ENCODE measurements around the gene CYP4F11.

Gene CYP4F11

GRCh38 chr19:15948223-15949058, 14.1 kb upstream of the CYP4F11 start, which contains the start of gene OR10H4:
Gene OR10H4 (plus strand): TSS chr19:15949008. CDS start chr19:15949008, 0 bp downstream.
- no peaks in the 10 kb centered on the region for H3K36me3 ChIP-seq (replicated peaks; ENCODE audit: insufficient read depth, low read length)
- DNase-seq: no peak
- H3K9ac ChIP-seq (ENCODE audit: low read length): no peak within 1 kb of the TSS
- H3F3A ChIP-seq (ENCODE audit: insufficient read depth, low read length): no peaks in the 10 kb centered on the region
- no peak within 1 kb of the TSS for H3K27ac ChIP-seq (ENCODE audit: low read length)
- no peak within 1 kb of the TSS for H2AFZ ChIP-seq (ENCODE audit: low read length)
- H3K4me2 ChIP-seq (ENCODE audit: low read depth, low read length): no peak within 1 kb of the TSS
- H4K20me1 ChIP-seq (ENCODE audit: insufficient read depth, low read length): no peaks in the 10 kb centered on the region
- no peak within 1 kb of the TSS for H3K4me3 ChIP-seq (ENCODE audit: low read length)
- no peaks in the 10 kb centered on the region for H3K79me2 ChIP-seq (ENCODE audit: low read length)
- no peaks in the 10 kb centered on the region for H3K9me2 ChIP-seq (replicated peaks; ENCODE audit: insufficient read depth, low read length)
- H3K27me3 ChIP-seq (replicated peaks; ENCODE audit: insufficient read depth, low read length): peaks cover 86% of the 10 kb centered on the region
- H3K9me3 ChIP-seq (replicated peaks; ENCODE audit: insufficient read depth, low read length): no peaks in the 10 kb centered on the region
- no peaks in the 10 kb centered on the region for H3K4me1 ChIP-seq (ENCODE audit: low read length)
- TF ChIP-seq, protein P1, sequence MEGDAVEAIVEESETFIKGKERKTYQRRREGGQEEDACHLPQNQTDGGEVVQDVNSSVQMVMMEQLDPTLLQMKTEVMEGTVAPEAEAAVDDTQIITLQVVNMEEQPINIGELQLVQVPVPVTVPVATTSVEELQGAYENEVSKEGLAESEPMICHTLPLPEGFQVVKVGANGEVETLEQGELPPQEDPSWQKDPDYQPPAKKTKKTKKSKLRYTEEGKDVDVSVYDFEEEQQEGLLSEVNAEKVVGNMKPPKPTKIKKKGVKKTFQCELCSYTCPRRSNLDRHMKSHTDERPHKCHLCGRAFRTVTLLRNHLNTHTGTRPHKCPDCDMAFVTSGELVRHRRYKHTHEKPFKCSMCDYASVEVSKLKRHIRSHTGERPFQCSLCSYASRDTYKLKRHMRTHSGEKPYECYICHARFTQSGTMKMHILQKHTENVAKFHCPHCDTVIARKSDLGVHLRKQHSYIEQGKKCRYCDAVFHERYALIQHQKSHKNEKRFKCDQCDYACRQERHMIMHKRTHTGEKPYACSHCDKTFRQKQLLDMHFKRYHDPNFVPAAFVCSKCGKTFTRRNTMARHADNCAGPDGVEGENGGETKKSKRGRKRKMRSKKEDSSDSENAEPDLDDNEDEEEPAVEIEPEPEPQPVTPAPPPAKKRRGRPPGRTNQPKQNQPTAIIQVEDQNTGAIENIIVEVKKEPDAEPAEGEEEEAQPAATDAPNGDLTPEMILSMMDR (IDR thresholded peaks at IDR 0.05; ENCODE audit: low read length): no peak
- TF ChIP-seq EZH2phosphoT487 (IDR thresholded peaks at IDR 0.05; ENCODE audit: low read length): no peak
- no peak for TF ChIP-seq EZH2 (optimal IDR thresholded peaks at IDR 0.05; ENCODE audit: low read depth, low read length)

DNA sequence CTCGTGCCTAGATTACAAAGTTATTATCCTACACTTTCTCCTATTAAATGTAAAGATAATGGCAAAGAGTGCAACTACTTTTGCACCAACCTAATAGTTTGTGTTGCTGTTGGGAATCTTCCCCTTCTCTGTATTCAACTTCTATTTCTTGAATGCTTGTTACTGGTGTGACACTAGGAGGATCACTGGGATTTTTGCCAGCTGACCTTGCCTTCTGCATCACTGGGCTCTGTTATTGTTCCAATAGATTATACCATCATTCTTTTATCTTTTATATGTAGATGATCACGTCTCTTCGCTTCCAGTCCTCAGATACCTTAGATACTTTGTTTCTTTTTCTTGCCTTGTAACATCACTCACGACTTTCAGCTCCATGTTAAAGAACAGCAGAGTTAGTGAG, 11.0 kb upstream of the CYP4F11 start:
- no peak for TF ChIP-seq EZH2phosphoT487 (IDR thresholded peaks at IDR 0.05; ENCODE audit: low read length)
- TF ChIP-seq, protein P1 (IDR thresholded peaks at IDR 0.05; ENCODE audit: low read length): no peak
- TF ChIP-seq EZH2 (optimal IDR thresholded peaks at IDR 0.05; ENCODE audit: low read depth, low read length): no peak
- Histone ChIP-seq H3K79me2 (ENCODE audit: low read length) (no peaks in the 10 kb centered on the region), H3K4me2 (ENCODE audit: low read depth, low read length) (no peak overlapping the region), H3K27me3 (replicated peaks; ENCODE audit: insufficient read depth, low read length) (peaks cover 81% of the 10 kb centered on the region), H2AFZ (ENCODE audit: low read length) (no peak overlapping the region), H3K9ac (ENCODE audit: low read length) (no peak overlapping the region), H3K9me2 (replicated peaks; ENCODE audit: insufficient read depth, low read length) (no peaks in the 10 kb centered on the region), H4K20me1 (ENCODE audit: insufficient read depth, low read length) (no peaks in the 10 kb centered on the region), H3K36me3 (replicated peaks; ENCODE audit: insufficient read depth, low read length) (no peaks in the 10 kb centered on the region), H3F3A (ENCODE audit: insufficient read depth, low read length) (no peaks in the 10 kb centered on the region), H3K9me3 (replicated peaks; ENCODE audit: insufficient read depth, low read length) (no peaks in the 10 kb centered on the region), H3K27ac (ENCODE audit: low read length) (no peak overlapping the region), H3K4me1 (ENCODE audit: low read length) (no peaks in the 10 kb centered on the region), H3K4me3 (ENCODE audit: low read length) (no peak overlapping the region)
- no peak for DNase-seq

DNA sequence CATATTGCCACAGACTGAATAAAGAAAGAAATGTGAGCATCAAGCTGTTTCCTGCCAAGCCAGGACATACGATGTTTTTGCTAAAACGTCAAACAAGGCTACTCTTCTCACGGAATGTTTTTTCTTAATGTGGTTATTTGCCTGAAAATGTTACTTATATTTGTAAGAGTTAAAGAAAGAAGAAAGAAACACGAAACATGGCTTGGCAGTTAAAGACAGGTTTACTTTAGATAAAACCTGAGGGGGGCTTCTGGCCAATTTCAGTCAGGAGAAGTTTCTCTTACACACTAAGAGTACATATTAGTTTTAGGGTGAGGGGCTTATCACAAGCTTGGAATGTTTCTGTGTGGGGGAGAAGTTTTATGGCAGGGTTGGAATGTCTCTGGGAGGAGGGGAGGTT, 10.1 kb upstream of the CYP4F11 start:
- no peak overlapping the region for H3K4me2 ChIP-seq (ENCODE audit: low read depth, low read length)
- no peak overlapping the region for H2AFZ ChIP-seq (ENCODE audit: low read length)
- H3F3A ChIP-seq (ENCODE audit: insufficient read depth, low read length): no peaks in the 10 kb centered on the region
- peaks cover 79% of the 10 kb centered on the region for H3K27me3 ChIP-seq (replicated peaks; ENCODE audit: insufficient read depth, low read length)
- H3K9me2 ChIP-seq (replicated peaks; ENCODE audit: insufficient read depth, low read length): no peaks in the 10 kb centered on the region
- no peak for TF ChIP-seq EZH2phosphoT487 (IDR thresholded peaks at IDR 0.05; ENCODE audit: low read length)
- TF ChIP-seq, protein P1 (IDR thresholded peaks at IDR 0.05; ENCODE audit: low read length): no peak
- no peaks in the 10 kb centered on the region for H3K36me3 ChIP-seq (replicated peaks; ENCODE audit: insufficient read depth, low read length)
- H3K27ac ChIP-seq (ENCODE audit: low read length): no peak overlapping the region
- H3K9me3 ChIP-seq (replicated peaks; ENCODE audit: insufficient read depth, low read length): no peaks in the 10 kb centered on the region
- H3K9ac ChIP-seq (ENCODE audit: low read length): no peak overlapping the region
- H3K79me2 ChIP-seq (ENCODE audit: low read length): no peaks in the 10 kb centered on the region
- DNase-seq: no peak
- no peaks in the 10 kb centered on the region for H3K4me1 ChIP-seq (ENCODE audit: low read length)
- no peak overlapping the region for H3K4me3 ChIP-seq (ENCODE audit: low read length)
- H4K20me1 ChIP-seq (ENCODE audit: insufficient read depth, low read length): no peaks in the 10 kb centered on the region
